Stimulated activated CD4-positive, alpha-beta T cell treated with anti-CD3 and anti-CD28 coated beads, Interleukin-2, amount 100 ng/mL, for 24 hours (primary cell): ENCODE results near the gene UNC93A.
"Not testable (repeated sequence)": the region's sequence is repeated elsewhere in the genome, so short reads cannot be mapped to it uniquely, and the experiment has no call there.

Experiments used
- DNase-seq, 2 donors: peaks; one replicate each; pipeline ENCODE4 v3.0.0-alpha.2; 2020

UNC93A gene

GRCh38 chr6:167272151-167272550 lies 19.0 kb upstream of the UNC93A start:
- DNase-seq = no peak

- no peak for DNase-seq
Measured at GRCh38 chr6:167272696-167273379, 18.3 kb upstream of the UNC93A start.

- DNase-seq = no peak
Measured at GRCh38 chr6:167274270-167274669, 16.8 kb upstream of the UNC93A start.

- no peak for DNase-seq
Measured at GRCh38 chr6:167275001-167275400, 16.1 kb upstream of the UNC93A start.

- DNase-seq = no peak
Measured at GRCh38 chr6:167275436-167275835, 15.7 kb upstream of the UNC93A start.

- DNase-seq = no peak
Measured at GRCh38 chr6:167276772-167277533, 14.2 kb upstream of the UNC93A start.

GRCh38 chr6:167278173-167278940 lies 12.8 kb upstream of the UNC93A start:
- not testable (repeated sequence) for DNase-seq

- no peak for DNase-seq
Measured at GRCh38 chr6:167279766-167280446, 11.2 kb upstream of the UNC93A start.

- DNase-seq = not testable (repeated sequence)
Measured at GRCh38 chr6:167280466-167280865, 10.6 kb upstream of the UNC93A start.

GRCh38 chr6:167282165-167282564 lies 8.9 kb upstream of the UNC93A start:
- no peak for DNase-seq

GRCh38 chr6:167284565-167284964 lies 6.5 kb upstream of the UNC93A start:
- not testable (repeated sequence) for DNase-seq

- DNase-seq = no peak
Measured at GRCh38 chr6:167285077-167285770, 5.9 kb upstream of the UNC93A start.

- DNase-seq = no peak
Measured at GRCh38 chr6:167287513-167288048, 3.5 kb upstream of the UNC93A start.

- peak; percentile 23 to 31 for DNase-seq
Measured at GRCh38 chr6:167288591-167289225, 2.4 kb upstream of the UNC93A start.

- DNase-seq = not testable (repeated sequence)
Measured at GRCh38 chr6:167289291-167289690, 1.8 kb upstream of the UNC93A start.

- no peak for DNase-seq
Measured at GRCh38 chr6:167291623-167292300, 647 bp downstream of the UNC93A start.

- no peak for DNase-seq
Measured at GRCh38 chr6:167292301-167293087, 1.4 kb downstream of the UNC93A start.

GRCh38 chr6:167293088-167293589 lies 2.0 kb downstream of the UNC93A start:
- DNase-seq = no peak

- DNase-seq = no peak
Measured at GRCh38 chr6:167293590-167294091, 2.5 kb downstream of the UNC93A start.

GRCh38 chr6:167294241-167294640 lies 3.1 kb downstream of the UNC93A start:
- DNase-seq = no peak
